Measurements from ENCODE around the gene SAP25. TPM values are rescaled to one million over a fixed set of nuclear protein-coding genes. Genes with fewer than 3 reads are reported as not detected.

The SAP25 gene
- polyA plus RNA-seq, 1 donor from 2014 or later, result 0.52 TPM

DNA sequence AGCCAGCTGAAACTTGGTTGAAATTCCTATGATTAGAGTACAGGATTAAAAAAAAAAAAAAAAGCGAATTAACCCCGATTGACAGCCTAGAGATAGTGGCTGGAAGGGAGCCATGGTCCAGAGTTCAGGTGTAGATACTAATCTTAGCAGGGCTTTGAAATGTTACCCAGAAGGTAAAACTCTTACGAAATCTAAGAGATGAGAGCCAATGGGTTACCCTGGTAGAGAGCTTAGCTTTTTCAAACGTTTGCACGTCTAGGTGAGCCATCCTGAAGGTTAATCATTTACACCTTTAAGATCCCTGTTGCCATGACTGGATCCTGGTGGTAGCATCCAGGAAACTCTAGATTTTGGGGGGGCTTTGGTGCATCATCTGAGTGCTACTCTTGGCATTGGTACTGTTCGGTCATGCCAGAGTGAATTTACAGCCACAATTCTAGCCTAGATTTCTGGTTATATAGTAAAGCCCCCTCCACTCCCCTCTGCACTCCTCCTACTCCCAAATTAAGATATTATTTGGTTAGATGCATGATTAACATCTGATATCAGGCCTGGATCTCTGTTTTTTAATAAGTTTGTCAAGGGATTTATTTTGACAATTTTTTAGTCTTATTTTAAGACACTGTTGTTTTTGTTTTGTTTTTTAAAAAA lies 33.5 kb downstream of the SAP25 start:
- Histone ChIP-seq H3K79me2 (replicated peaks; ENCODE audit: insufficient read depth, low read length) (peaks cover 7% of the 10 kb centered on the region), H3F3A (ENCODE audit: insufficient read depth, low read length, poor library complexity, severe bottlenecking) (no peaks in the 10 kb centered on the region), H3K4me3 (ENCODE audit: low read length) (peak overlapping the region; percentile 80), H3K27me3 (ENCODE audit: insufficient read depth, low read depth, low read length) (no peaks in the 10 kb centered on the region), H4K20me1 (ENCODE audit: insufficient read depth) (no peaks in the 10 kb centered on the region), H3K27ac (ENCODE audit: low read length) (no peak overlapping the region), H3K36me3 (ENCODE audit: insufficient read depth, low read length) (no peaks in the 10 kb centered on the region), H3K4me2 (ENCODE audit: low read length) (peak overlapping the region; percentile 31), H2AFZ (ENCODE audit: low read depth, low read length) (no peak overlapping the region), H3K9ac (ENCODE audit: low read length) (peak overlapping the region; percentile 67), H3K9me3 (ENCODE audit: low read length) (no peaks in the 10 kb centered on the region), H3K9me2 (ENCODE audit: insufficient read depth, low read length) (no peaks in the 10 kb centered on the region)
- TF ChIP-seq POLR2AphosphoS5 (IDR thresholded peaks at IDR 0.05) (no peak), MXI1 (conservative IDR thresholded peaks at IDR 0.05; ENCODE audit: poor library complexity, severe bottlenecking) (no peak), RAD21 (conservative IDR thresholded peaks at IDR 0.05) (no peak), EZH2 (IDR thresholded peaks at IDR 0.05; ENCODE audit: borderline replicate concordance, insufficient read depth, low read length, poor library complexity, severe bottlenecking) (no peak), SMC3 (conservative IDR thresholded peaks at IDR 0.05; ENCODE audit: poor library complexity) (no peak)
- TF ChIP-seq, protein P1, sequence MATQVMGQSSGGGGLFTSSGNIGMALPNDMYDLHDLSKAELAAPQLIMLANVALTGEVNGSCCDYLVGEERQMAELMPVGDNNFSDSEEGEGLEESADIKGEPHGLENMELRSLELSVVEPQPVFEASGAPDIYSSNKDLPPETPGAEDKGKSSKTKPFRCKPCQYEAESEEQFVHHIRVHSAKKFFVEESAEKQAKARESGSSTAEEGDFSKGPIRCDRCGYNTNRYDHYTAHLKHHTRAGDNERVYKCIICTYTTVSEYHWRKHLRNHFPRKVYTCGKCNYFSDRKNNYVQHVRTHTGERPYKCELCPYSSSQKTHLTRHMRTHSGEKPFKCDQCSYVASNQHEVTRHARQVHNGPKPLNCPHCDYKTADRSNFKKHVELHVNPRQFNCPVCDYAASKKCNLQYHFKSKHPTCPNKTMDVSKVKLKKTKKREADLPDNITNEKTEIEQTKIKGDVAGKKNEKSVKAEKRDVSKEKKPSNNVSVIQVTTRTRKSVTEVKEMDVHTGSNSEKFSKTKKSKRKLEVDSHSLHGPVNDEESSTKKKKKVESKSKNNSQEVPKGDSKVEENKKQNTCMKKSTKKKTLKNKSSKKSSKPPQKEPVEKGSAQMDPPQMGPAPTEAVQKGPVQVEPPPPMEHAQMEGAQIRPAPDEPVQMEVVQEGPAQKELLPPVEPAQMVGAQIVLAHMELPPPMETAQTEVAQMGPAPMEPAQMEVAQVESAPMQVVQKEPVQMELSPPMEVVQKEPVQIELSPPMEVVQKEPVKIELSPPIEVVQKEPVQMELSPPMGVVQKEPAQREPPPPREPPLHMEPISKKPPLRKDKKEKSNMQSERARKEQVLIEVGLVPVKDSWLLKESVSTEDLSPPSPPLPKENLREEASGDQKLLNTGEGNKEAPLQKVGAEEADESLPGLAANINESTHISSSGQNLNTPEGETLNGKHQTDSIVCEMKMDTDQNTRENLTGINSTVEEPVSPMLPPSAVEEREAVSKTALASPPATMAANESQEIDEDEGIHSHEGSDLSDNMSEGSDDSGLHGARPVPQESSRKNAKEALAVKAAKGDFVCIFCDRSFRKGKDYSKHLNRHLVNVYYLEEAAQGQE (IDR thresholded peaks at IDR 0.05; ENCODE audit: borderline replicate concordance), result no peak

DNA sequence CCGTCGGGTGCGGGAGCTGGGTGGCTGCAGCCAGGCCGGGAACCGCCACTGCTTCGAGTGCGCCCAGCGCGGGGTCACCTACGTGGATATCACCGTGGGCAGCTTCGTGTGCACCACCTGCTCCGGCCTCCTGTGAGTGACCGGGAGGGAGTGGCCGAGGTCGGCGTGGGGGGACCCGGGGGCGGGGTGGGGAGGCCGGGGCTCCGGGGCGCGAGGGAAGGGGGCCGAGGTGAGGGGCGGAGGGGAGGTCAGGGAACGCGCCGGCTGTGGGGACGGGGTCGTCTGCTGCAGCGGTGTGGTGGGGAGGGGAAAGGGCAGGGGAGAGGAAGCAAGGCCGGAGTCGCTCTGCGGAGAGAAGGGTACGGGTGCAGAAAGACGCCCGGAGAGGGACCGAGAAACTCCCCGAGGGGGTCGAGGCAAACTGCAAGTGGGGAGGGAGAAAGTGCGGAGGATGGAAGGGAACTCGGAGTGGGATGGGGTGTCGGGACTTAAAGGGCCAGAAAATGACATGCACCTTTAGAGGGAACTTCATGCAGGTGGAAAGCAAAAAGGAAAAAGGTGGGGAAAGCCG lies 34.2 kb downstream of the SAP25 start:
- no peaks in the 10 kb centered on the region for H3K27me3 ChIP-seq (ENCODE audit: insufficient read depth, low read depth, low read length)
- no peaks in the 10 kb centered on the region for H3K9me2 ChIP-seq (ENCODE audit: insufficient read depth, low read length)
- H3K27ac ChIP-seq (ENCODE audit: low read length), result peak overlapping the region; percentile 39
- no peaks in the 10 kb centered on the region for H3K36me3 ChIP-seq (ENCODE audit: insufficient read depth, low read length)
- peak overlapping the region; percentile 67 for H3K9ac ChIP-seq (ENCODE audit: low read length)
- TF ChIP-seq EZH2 (IDR thresholded peaks at IDR 0.05; ENCODE audit: borderline replicate concordance, insufficient read depth, low read length, poor library complexity, severe bottlenecking) (no peak), EP300 (conservative IDR thresholded peaks at IDR 0.05; ENCODE audit: poor library complexity, severe bottlenecking) (no peak), TAF1 (IDR thresholded peaks at IDR 0.05; ENCODE audit: low read depth) (no peak), SMC3 (conservative IDR thresholded peaks at IDR 0.05; ENCODE audit: poor library complexity) (no peak), RAD21 (conservative IDR thresholded peaks at IDR 0.05) (no peak), POLR2AphosphoS5 (IDR thresholded peaks at IDR 0.05) (no peak), MXI1 (conservative IDR thresholded peaks at IDR 0.05; ENCODE audit: poor library complexity, severe bottlenecking) (no peak)
- TF ChIP-seq, protein P2, sequence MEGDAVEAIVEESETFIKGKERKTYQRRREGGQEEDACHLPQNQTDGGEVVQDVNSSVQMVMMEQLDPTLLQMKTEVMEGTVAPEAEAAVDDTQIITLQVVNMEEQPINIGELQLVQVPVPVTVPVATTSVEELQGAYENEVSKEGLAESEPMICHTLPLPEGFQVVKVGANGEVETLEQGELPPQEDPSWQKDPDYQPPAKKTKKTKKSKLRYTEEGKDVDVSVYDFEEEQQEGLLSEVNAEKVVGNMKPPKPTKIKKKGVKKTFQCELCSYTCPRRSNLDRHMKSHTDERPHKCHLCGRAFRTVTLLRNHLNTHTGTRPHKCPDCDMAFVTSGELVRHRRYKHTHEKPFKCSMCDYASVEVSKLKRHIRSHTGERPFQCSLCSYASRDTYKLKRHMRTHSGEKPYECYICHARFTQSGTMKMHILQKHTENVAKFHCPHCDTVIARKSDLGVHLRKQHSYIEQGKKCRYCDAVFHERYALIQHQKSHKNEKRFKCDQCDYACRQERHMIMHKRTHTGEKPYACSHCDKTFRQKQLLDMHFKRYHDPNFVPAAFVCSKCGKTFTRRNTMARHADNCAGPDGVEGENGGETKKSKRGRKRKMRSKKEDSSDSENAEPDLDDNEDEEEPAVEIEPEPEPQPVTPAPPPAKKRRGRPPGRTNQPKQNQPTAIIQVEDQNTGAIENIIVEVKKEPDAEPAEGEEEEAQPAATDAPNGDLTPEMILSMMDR (IDR thresholded peaks at IDR 0.05; ENCODE audit: poor library complexity, severe bottlenecking), result no peak
- TF ChIP-seq, protein P1 (IDR thresholded peaks at IDR 0.05; ENCODE audit: borderline replicate concordance), result no peak
- peak overlapping the region; percentile 46 for H2AFZ ChIP-seq (ENCODE audit: low read depth, low read length)
- no peaks in the 10 kb centered on the region for H3K9me3 ChIP-seq (ENCODE audit: low read length)
- H3K4me2 ChIP-seq (ENCODE audit: low read length), result peak overlapping the region; percentile 31
- H3F3A ChIP-seq (ENCODE audit: insufficient read depth, low read length, poor library complexity, severe bottlenecking), result no peaks in the 10 kb centered on the region
- peak overlapping the region; percentile 80 for H3K4me3 ChIP-seq (ENCODE audit: low read length)
- H3K79me2 ChIP-seq (replicated peaks; ENCODE audit: insufficient read depth, low read length), result peaks cover 7% of the 10 kb centered on the region
- no peaks in the 10 kb centered on the region for H4K20me1 ChIP-seq (ENCODE audit: insufficient read depth)
